ENCODE data around the gene HMSD. TPM values are rescaled to one million over a fixed set of nuclear protein-coding genes. Genes with fewer than 3 reads are reported as not detected.

HMSD gene
- total RNA-seq, 6 experiments from 2014 or later = 0.27 to 0.37 TPM; not detected in 4

- WGBS (ENCODE audit: insufficient coverage, low coverage, low lambda C conversion rate, missing lambda C conversion rate) = 56% methylated on average over 1 of the region's 1 CpG
- intact Hi-C loops (cut with DNase I) = no loop called here
- no peaks in the 10 kb centered on the region for H3K36me3 ChIP-seq
- no peaks in the 10 kb centered on the region for H3K9me3 ChIP-seq
- no peaks in the 10 kb centered on the region for H3K4me1 ChIP-seq
- H3K27ac ChIP-seq = no peak overlapping the region
- TF ChIP-seq CTCF (IDR thresholded peaks at IDR 0.05) (no peak), POLR2A (IDR thresholded peaks at IDR 0.05) (no peak)
- no peak for DNase-seq
- H3K27me3 ChIP-seq = no peaks in the 10 kb centered on the region
- no peak overlapping the region for H3K4me3 ChIP-seq
- no peak for ATAC-seq
Observed at GRCh38 chr18:63906056-63906455, 43.0 kb upstream of the HMSD start.

GRCh38 chr18:63907664-63908063, 41.4 kb upstream of the HMSD start, which contains the start of gene SERPINB10:
Gene SERPINB10 (plus strand): TSS chr18:63907958. CDS start chr18:63915511, 7,553 bp downstream.
- Histone ChIP-seq H3K27ac (no peak within 1 kb of the TSS), H3K36me3 (no peaks in the 10 kb centered on the region), H3K27me3 (no peaks in the 10 kb centered on the region), H3K9me3 (no peaks in the 10 kb centered on the region), H3K4me3 (no peak within 1 kb of the TSS), H3K4me1 (no peaks in the 10 kb centered on the region)
- intact Hi-C loops (cut with DNase I) = no loop called here
- TF ChIP-seq POLR2A (IDR thresholded peaks at IDR 0.05) (no peak), CTCF (IDR thresholded peaks at IDR 0.05) (no peak)
- no peak for DNase-seq
- no peak for ATAC-seq

- ATAC-seq = no peak
- intact Hi-C loops (cut with DNase I) = no loop called here
- Histone ChIP-seq H3K27me3 (no peaks in the 10 kb centered on the region), H3K4me1 (no peaks in the 10 kb centered on the region), H3K9me3 (no peaks in the 10 kb centered on the region), H3K27ac (no peak overlapping the region), H3K36me3 (no peaks in the 10 kb centered on the region), H3K4me3 (no peak overlapping the region)
- 25% methylated on average over 1 of the region's 1 CpG for whole genome bisulfite sequencing (ENCODE audit: insufficient coverage, low coverage, low lambda C conversion rate, missing lambda C conversion rate)
- no peak for DNase-seq
- TF ChIP-seq CTCF (IDR thresholded peaks at IDR 0.05) (no peak), POLR2A (IDR thresholded peaks at IDR 0.05) (no peak)
Observed at GRCh38 chr18:63908858-63909257, 40.2 kb upstream of the HMSD start.

GRCh38 chr18:63909870-63910269, 39.2 kb upstream of the HMSD start:
- intact Hi-C loops (cut with DNase I) = no loop called here

More at GRCh38 chr18:63909870-63910269, 39.2 kb upstream of the HMSD start:
- DNase-seq = no peak
- no peak overlapping the region for H3K27ac ChIP-seq
- H3K9me3 ChIP-seq = no peaks in the 10 kb centered on the region
- no peaks in the 10 kb centered on the region for H3K36me3 ChIP-seq
- no peak for ATAC-seq
- no peaks in the 10 kb centered on the region for H3K27me3 ChIP-seq
- TF ChIP-seq CTCF (IDR thresholded peaks at IDR 0.05) = no peak
- TF ChIP-seq POLR2A (IDR thresholded peaks at IDR 0.05) = no peak
- no peak overlapping the region for H3K4me3 ChIP-seq
- no peaks in the 10 kb centered on the region for H3K4me1 ChIP-seq
- WGBS (ENCODE audit: insufficient coverage, low coverage, low lambda C conversion rate, missing lambda C conversion rate) = 42% methylated on average over 2 of the region's 2 CpGs
